Activated T-helper 1 cell treated with anti-CD3 and anti-CD28 coated beads, Interleukin-12 subunit alpha, Interleukin-12 subunit beta, Interleukin-2, Interleukin-4 antibody, amounts not matched to agents 30 ng/mL and 10 ng/mL and 1 ng/mL, durations not matched to agents 14 hours and 24 hours and 36 hours (primary cell): ENCODE data around the gene PDE6B. TPM values are rescaled to one million over a fixed set of nuclear protein-coding genes. Genes with fewer than 3 reads are reported as not detected.

Experiments
- DNase-seq: peaks from one replicate; pipeline ENCODE4 v3.0.0; 2021; ENCODE audit warnings: low spot score
- H3K27ac Mint-ChIP-seq: one replicate; pipeline ENCODE4 v1.8.0; 2021; ENCODE audit warnings: mild to moderate bottlenecking, mixed read lengths
- H3K27me3 Mint-ChIP-seq: one replicate; pipeline ENCODE4 v1.8.0; 2022; ENCODE audit warnings: mild to moderate bottlenecking, moderate library complexity, mixed read lengths; ENCODE audit not compliant: insufficient read depth
- H3K36me3 Mint-ChIP-seq: one replicate; pipeline ENCODE4 v1.8.0; 2021; ENCODE audit warnings: low read depth, mixed read lengths
- H3K4me1 Mint-ChIP-seq: one replicate; pipeline ENCODE4 v1.8.0; 2021; ENCODE audit warnings: low read depth, mixed read lengths
- H3K4me3 Mint-ChIP-seq: one replicate; pipeline ENCODE4 v1.8.0; 2021; ENCODE audit warnings: mild to moderate bottlenecking, moderate library complexity, mixed read lengths
- H3K9me3 Mint-ChIP-seq: one replicate; pipeline ENCODE4 v1.8.0; 2021; ENCODE audit warnings: mixed read lengths
- intact Hi-C: fragments of 100-400 bp; cut with micrococcal nuclease; formaldehyde crosslinking; loops from one replicate; pipeline ENCODE4 v1.15.1; 2024
- total RNA-seq: library from RNA; stranded (reverse); gene quantifications from 2 replicates; pipeline ENCODE4 v1.2.3, GENCODE V29; 2022

PDE6B gene
- total RNA-seq, 1 donor from 2014 or later: 10.1 TPM

DNA sequence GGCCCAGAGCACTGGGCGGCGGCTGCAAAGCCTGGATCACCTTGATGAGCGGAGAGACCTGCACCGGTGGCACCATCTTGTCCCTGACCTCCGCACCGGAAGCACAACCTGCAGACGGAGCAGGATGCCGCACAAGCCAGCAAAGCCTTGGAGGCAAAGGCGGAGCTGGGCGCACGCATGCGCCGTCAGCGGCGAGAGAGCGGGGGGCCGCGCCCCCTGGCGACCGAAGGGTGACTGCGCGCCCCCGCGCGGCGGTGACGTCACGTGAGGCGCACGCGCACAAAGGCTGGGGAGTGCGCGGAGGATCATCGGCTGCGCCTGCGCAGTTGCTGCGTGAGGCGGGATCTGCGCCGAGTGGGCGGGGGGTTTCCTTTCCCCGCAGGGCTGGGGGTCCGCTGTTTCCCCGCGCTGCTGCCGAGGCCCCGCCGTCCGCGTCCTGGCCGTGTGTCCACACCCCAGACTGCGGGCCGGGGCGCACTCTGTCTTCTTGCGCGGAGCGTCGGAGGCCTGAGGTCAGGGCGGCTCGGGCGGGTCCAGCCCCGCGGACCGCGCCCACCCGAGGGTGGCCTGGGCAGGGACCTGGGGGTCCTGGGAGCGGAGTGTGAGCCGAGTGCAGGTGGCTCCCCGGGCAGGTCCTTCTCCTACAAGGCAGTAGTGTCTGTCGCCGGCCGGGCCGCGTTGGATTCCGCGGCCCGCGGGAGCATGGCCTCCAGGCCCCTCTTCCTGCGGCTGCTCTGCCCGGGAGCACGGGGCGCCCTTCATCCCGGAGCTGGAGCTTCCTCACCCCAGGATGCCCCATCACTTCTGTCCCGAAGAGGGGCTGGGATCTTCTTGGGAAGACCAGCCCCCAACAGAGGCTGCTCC is 49.0 kb downstream of the PDE6B start, which contains the start of the genes ATP5ME and MYL5:
Gene ATP5ME (minus strand): TSS at position 105 of the 864 bp plus-strand sequence. CDS start 29 bp downstream, at position 76.
Gene MYL5 (plus strand): TSS at position 371 of the 864 bp plus-strand sequence. CDS start 3,485 bp downstream, outside the sequence.
- H3K9me3 Mint-ChIP-seq: no peaks in the 10 kb centered on the region
- H3K27me3 Mint-ChIP-seq: peaks cover 1% of the 10 kb centered on the region
- H3K36me3 Mint-ChIP-seq: peaks cover 20% of the 10 kb centered on the region
- intact Hi-C loops: loop anchor here (1.0 to 5.0 kb wide), 8 partner anchors 10 to 432 kb away; partner anchors contain the start of genes GAK, PCGF3, PIGG and TMEM175
- peak within 1 kb of the TSS; percentile 90 for H3K27ac Mint-ChIP-seq
- H3K4me1 Mint-ChIP-seq: peaks cover 7% of the 10 kb centered on the region
- peak within 1 kb of the TSS; percentile 88 for H3K4me3 Mint-ChIP-seq
- peak; percentile 97 for DNase-seq

DNA sequence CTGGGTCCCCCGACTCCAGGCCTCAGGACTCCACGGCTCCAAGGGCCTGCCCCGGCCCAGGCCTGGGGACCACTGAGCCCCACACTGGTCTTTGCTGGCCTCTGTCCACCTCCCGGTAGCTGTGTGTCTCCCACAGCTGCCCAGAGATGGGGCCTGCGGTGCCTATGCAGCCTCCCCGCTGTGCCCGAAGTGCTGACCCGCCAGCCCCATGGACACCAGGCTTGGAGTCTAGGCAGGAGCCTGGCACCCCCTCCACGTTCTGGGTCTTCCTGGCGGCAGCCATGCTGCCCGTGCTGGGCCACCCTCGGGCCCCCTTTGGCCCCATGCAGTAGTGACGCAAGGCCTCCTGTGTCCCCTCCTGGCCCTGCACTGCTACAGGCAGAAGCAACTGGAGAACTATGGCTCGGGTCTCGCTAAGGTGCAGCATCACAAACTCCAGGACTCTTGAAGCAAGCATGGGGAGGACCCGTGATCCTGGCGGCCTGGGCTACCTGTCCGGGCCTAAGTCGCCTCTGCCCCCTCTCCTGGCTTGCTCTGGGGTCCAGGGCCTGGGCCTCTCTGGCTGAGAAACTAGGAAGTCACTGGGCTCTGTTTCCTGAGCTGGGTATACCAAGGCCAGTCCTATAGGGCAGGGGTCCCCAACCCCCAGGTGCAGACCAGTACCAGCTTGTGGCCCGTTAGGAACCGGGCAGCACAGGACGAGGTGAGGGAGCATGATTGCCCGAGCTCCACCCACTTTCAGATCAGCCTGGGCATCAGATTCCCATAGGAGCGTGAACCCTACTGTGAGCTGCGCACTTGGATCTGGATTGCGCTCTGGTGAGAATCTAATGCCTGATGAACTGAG is 49.9 kb downstream of the PDE6B start:
- intact Hi-C loops: loop anchor here (2.0 kb wide), 1 partner anchor 106 kb away; no protein-coding TSS in a partner anchor
- peaks cover 1% of the 10 kb centered on the region for H3K27me3 Mint-ChIP-seq

DNA sequence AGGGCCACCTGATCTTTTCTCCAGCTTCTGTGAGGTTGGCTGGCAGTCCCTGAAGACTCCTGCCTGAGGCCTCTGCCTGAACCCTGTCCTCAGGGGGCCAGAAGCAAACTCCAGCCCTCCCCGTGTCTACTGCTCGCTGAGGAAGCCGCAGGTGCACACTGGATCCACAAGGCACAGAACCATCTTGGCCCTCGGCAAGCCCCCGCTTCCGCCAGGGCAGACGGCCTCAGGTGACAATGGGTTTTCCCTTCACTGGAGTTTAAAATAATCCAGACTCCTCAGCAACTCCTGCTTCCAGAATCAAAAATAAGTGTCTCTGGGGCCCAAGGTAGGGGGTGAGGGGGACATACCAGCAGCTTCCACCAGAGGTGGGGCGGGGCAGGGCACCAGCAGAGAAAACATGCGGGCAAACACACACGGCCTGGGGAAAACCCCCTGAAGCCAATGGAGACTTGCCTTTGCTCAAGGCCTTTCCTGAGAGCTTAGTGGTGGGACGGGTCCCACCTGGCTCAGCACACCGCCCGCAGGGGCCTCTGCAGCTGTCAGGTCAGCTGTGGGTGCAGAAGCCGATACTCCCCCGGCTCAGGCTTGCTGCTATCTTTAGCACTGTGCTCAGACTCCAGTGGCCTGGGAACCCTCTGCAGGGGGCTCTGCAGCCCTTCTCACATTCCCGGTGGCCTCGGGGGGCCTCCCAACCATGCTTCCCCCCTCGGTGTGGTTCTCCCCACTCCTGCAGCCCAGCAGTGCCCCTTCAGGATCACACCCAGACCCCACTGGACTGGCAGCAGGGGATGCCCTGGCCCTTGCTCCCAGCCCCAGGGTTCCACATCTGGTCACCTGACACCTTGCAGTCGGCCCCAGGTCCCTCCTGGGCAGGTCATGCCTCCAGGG is 50.9 kb downstream of the PDE6B start:
- Mint-ChIP-seq H3K27ac (peak overlapping the region; percentile 23), H3K27me3 (peaks cover 1% of the 10 kb centered on the region), H3K36me3 (peaks cover 10% of the 10 kb centered on the region), H3K9me3 (no peaks in the 10 kb centered on the region), H3K4me1 (peaks cover 7% of the 10 kb centered on the region), H3K4me3 (peak overlapping the region; percentile 88)
- intact Hi-C loops: loop anchor here (2.0 kb wide), 1 partner anchor 105 kb away; no protein-coding TSS in a partner anchor
- DNase-seq: no peak

More for the DNA sequence above, 49.9 kb downstream of the PDE6B start:
- Mint-ChIP-seq H3K36me3 (peaks cover 20% of the 10 kb centered on the region), H3K4me1 (peaks cover 7% of the 10 kb centered on the region), H3K27ac (peak overlapping the region; percentile 81), H3K4me3 (peak overlapping the region; percentile 88), H3K9me3 (no peaks in the 10 kb centered on the region)
- no peak for DNase-seq

DNA sequence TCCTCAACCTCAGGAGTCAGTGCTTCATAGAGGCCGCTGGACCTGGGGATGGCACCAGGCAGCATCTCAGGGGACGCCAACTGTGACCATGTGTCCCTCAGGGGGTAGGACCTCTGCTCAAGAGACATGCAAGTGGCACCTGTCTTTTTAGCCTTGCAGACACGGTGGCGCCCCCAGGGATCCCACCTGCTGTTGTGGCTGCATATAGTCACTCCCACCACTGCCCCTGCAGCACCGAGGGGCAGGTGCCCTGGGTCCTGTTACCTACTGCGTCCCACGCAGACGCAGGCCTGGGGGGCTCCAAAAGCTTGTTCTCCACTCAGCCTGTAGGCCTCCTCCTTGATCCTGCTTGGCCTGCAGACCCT is 51.5 kb downstream of the PDE6B start:
- Mint-ChIP-seq H3K36me3 (peaks cover 6% of the 10 kb centered on the region), H3K4me1 (peaks cover 7% of the 10 kb centered on the region), H3K9me3 (no peaks in the 10 kb centered on the region), H3K27me3 (peaks cover 1% of the 10 kb centered on the region), H3K4me3 (peak overlapping the region; percentile 39), H3K27ac (no peak overlapping the region)
- DNase-seq: no peak
- intact Hi-C loops: no loop called here

DNA sequence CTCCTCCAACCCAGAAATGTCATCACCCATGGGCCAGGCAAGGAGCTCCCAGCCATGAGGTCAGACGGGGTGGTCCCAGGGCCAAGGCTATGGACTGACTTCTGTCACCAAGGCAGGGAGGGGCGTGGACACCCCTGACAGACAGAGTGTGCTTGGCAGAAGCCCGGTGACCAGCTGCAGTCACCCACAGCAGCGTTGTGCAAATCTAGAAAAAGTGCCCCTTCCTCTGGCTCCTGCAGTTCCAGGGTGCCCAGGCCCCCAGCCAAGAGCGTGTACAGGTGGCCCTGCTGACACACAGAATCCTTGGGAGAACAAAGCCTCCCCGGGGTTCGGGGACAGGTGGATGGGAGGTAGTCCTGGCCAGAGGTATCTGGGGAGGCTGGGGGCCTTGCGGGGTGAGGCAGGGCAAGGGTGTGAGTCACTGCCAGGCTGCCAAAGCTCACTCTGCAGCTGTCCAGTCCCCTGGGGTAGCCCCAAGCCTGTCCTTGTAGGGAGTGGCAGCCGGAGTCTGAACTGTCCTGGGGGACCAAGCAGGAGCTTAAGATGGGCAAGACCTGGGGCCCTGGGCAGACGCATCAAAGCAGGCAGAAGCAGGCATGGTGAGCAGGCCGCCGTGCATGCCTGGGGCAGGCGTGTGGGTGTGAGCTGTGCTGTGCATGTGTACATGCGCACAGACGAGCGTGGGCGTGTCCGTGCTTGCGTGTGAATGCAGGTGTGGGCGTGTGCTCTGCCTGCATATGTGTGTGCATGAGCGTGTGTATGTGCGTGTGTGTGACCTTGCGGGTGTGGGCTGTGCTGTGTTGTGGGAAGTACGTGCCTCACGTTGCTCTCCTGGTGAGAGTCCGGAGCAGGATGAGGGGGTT is 52.3 kb downstream of the PDE6B start:
- peaks cover 1% of the 10 kb centered on the region for H3K27me3 Mint-ChIP-seq
- peaks cover 6% of the 10 kb centered on the region for H3K36me3 Mint-ChIP-seq
- DNase-seq: no peak
- H3K9me3 Mint-ChIP-seq: no peaks in the 10 kb centered on the region
- H3K27ac Mint-ChIP-seq: no peak overlapping the region
- intact Hi-C loops: no loop called here
- H3K4me3 Mint-ChIP-seq: no peak overlapping the region
- peaks cover 7% of the 10 kb centered on the region for H3K4me1 Mint-ChIP-seq

DNA sequence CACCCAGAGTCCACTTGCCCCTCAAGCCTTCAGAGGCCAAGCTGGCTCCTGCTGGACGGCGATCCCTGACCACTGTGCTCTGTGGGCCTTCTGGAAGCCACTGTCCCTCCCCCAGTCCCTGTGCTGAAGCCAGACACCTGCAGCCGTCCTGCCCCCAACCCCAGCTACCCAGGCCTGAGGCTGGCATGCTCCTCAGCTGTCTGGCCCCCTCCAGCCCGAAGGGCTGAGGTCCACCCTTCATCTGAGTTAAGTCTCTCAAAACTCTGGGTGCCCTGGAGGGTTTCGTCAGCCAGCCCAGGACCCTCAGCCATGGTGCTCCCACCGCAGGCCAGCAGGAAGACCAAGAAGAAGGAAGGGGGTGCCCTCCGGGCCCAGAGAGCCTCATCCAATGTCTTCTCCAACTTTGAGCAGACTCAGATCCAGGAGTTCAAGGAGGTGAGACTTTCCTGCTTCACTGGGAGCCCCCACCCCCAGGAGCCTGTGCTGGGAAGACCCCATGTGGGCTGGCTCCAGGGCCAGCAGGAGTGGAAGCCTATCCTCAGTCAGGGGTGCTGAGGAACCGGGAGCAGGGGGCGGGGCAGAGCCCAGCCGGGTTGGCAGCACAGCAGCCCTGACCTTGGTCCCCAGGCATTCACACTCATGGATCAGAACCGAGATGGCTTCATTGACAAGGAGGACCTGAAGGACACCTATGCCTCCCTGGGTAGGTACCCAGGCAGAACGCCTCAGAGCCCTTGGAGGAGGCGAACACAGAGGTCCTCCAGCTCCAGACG is 53.1 kb downstream of the PDE6B start:
- Mint-ChIP-seq H3K4me1 (peaks cover under 1% of the 10 kb centered on the region), H3K36me3 (no peaks in the 10 kb centered on the region), H3K27ac (no peak overlapping the region), H3K9me3 (no peaks in the 10 kb centered on the region), H3K27me3 (no peaks in the 10 kb centered on the region), H3K4me3 (no peak overlapping the region)
- DNase-seq: no peak
- intact Hi-C loops: no loop called here

DNA sequence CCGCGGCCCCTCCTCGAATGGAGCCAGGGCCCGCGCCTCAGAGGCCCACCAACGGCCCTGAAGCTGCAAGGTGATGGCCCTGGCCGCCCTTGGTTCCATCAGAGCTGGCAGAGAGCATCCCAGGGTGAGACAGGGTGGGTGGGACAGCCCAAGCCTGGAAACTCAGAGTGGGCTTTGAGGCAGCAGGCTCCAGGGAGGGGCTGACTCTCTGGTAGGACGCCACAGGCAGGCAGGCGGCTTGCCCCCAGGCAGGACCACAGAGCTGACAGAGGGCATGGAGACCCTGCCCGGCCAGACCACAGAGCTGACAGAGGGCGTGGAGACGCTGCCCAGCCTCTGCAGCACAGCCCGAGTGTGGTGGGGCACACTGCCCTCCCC is 53.7 kb downstream of the PDE6B start:
- H3K27ac Mint-ChIP-seq: no peak overlapping the region
- H3K27me3 Mint-ChIP-seq: no peaks in the 10 kb centered on the region
- H3K4me1 Mint-ChIP-seq: no peaks in the 10 kb centered on the region
- H3K9me3 Mint-ChIP-seq: no peaks in the 10 kb centered on the region
- intact Hi-C loops: no loop called here
- no peak for DNase-seq
- no peaks in the 10 kb centered on the region for H3K36me3 Mint-ChIP-seq
- no peak overlapping the region for H3K4me3 Mint-ChIP-seq

DNA sequence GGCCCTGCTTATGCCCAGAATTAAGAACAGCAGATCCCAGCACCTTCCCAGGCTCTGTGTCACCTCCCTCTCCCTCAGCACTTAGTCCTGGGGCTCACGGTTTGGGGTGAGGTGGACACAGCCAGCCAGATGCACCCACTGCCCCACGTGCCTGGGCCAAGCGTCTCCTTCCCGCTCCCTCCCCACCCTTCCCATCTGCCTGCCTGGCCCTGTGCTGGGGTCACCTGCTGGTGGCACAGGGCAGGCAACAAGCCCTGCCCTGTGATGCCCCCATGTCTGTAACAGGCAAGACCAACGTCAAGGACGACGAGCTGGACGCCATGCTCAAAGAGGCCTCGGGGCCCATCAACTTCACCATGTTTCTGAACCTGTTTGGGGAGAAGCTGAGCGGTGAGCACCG is 54.3 kb downstream of the PDE6B start:
- no peaks in the 10 kb centered on the region for H3K27me3 Mint-ChIP-seq
- H3K36me3 Mint-ChIP-seq: no peaks in the 10 kb centered on the region
- no peaks in the 10 kb centered on the region for H3K9me3 Mint-ChIP-seq
- H3K4me3 Mint-ChIP-seq: no peak overlapping the region
- DNase-seq: no peak
- no peak overlapping the region for H3K27ac Mint-ChIP-seq
- no peaks in the 10 kb centered on the region for H3K4me1 Mint-ChIP-seq
- intact Hi-C loops: loop anchor here (2.0 kb wide), 1 partner anchor 103 kb away; no protein-coding TSS in a partner anchor

DNA sequence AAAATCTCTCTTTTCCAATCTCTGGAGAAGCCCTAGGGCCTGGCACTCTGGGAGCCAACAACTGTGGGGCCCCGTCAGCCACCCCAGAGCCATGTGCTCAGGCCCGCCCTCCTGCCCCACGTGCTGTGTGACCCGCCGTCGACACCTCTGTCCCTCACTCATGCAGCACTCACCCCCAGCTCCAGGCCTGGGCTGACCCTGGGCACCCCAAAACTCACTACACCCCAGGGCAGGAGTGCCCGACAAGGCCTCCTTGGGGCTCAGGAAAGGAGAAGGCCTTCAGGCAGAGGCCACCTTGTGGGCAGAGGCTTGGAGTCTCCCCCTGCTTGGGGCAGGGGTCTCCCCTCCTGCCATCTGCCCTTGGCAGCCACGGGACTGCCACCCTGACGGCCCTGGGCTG is 54.7 kb downstream of the PDE6B start:
- Mint-ChIP-seq H3K27me3 (no peaks in the 10 kb centered on the region), H3K27ac (no peak overlapping the region), H3K4me1 (no peaks in the 10 kb centered on the region), H3K36me3 (no peaks in the 10 kb centered on the region), H3K9me3 (no peaks in the 10 kb centered on the region), H3K4me3 (peak overlapping the region; percentile 30)
- DNase-seq: no peak
- intact Hi-C loops: loop anchor here (2.0 kb wide), 1 partner anchor 103 kb away; no protein-coding TSS in a partner anchor

DNA sequence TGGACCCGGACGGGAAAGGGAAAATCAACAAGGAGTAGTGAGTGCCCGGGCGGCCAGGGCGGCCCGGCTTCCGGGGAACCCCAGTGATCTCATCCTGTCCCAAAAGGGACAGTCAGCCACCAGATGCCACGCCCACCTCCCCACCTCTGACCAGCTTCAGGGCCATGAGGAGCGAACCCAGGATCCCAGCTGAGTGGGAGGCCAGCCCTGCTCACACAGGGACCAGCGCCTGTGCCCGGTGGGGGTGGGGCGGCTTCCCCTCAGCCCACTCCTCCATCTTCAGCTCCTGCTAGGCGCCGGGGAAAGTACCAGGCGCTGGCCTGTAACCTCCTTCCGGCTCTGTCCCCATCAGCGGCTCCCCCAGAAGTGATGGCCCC is 55.2 kb downstream of the PDE6B start:
- no peak overlapping the region for H3K27ac Mint-ChIP-seq
- H3K27me3 Mint-ChIP-seq: no peaks in the 10 kb centered on the region
- intact Hi-C loops: loop anchor here (2.0 kb wide), 1 partner anchor 102 kb away; no protein-coding TSS in a partner anchor
- no peak for DNase-seq
- H3K4me1 Mint-ChIP-seq: no peaks in the 10 kb centered on the region
- H3K36me3 Mint-ChIP-seq: no peaks in the 10 kb centered on the region
- no peaks in the 10 kb centered on the region for H3K9me3 Mint-ChIP-seq
- H3K4me3 Mint-ChIP-seq: peak overlapping the region; percentile 68
